ENCODE data around the gene SEPHS2. TPM values are rescaled to one million over a fixed set of nuclear protein-coding genes. Genes with fewer than 3 reads are reported as not detected.
"Not testable (repeated sequence)": the region's sequence is repeated elsewhere in the genome, so short reads cannot be mapped to it uniquely, and the experiment has no call there.

SEPHS2 gene
- total RNA-seq, 1 donor from 2014 or later = 30.5 TPM

- H3K27ac Mint-ChIP-seq (ENCODE audit: unreplicated experiment) = peak overlapping the region; percentile 89
- TF ChIP-seq CTCF (conservative IDR thresholded peaks at IDR 0.05) = no peak
- H3K4me1 Mint-ChIP-seq = peaks cover 32% of the 10 kb centered on the region
- DNase-seq (ENCODE audit: low read depth, low spot score) = no peak
- peaks cover 2% of the 10 kb centered on the region for H3K36me3 Mint-ChIP-seq (ENCODE audit: low read depth)
- H3K27me3 Mint-ChIP-seq (ENCODE audit: low read depth) = peaks cover 3% of the 10 kb centered on the region
- peak overlapping the region; percentile 94 for H3K4me3 Mint-ChIP-seq
- H3K9me3 Mint-ChIP-seq = no peaks in the 10 kb centered on the region
These were observed 43.8 kb downstream of the SEPHS2 start for GRCh38 chr16:30401768-30402425.

- no peak for DNase-seq (ENCODE audit: low read depth, low spot score)
- peaks cover 3% of the 10 kb centered on the region for H3K36me3 Mint-ChIP-seq (ENCODE audit: low read depth)
- H3K27me3 Mint-ChIP-seq (ENCODE audit: low read depth) = peaks cover 3% of the 10 kb centered on the region
These were observed 46.1 kb downstream of the SEPHS2 start for GRCh38 chr16:30399435-30400186.

GRCh38 chr16:30398661-30399434 is 46.8 kb downstream of the SEPHS2 start:
- Mint-ChIP-seq H3K27me3 (ENCODE audit: low read depth) (peaks cover 3% of the 10 kb centered on the region), H3K4me3 (peak overlapping the region; percentile 94), H3K9me3 (no peaks in the 10 kb centered on the region), H3K27ac (ENCODE audit: unreplicated experiment) (peak overlapping the region; percentile 83), H3K36me3 (ENCODE audit: low read depth) (peaks cover 3% of the 10 kb centered on the region), H3K4me1 (peaks cover 49% of the 10 kb centered on the region)
- no peak for DNase-seq (ENCODE audit: low read depth, low spot score)
- TF ChIP-seq CTCF (conservative IDR thresholded peaks at IDR 0.05) = no peak

More at GRCh38 chr16:30399435-30400186, 46.1 kb downstream of the SEPHS2 start:
- Mint-ChIP-seq H3K4me1 (peaks cover 41% of the 10 kb centered on the region), H3K4me3 (peak overlapping the region; percentile 94), H3K27ac (ENCODE audit: unreplicated experiment) (peak overlapping the region; percentile 98), H3K9me3 (no peaks in the 10 kb centered on the region)
- TF ChIP-seq CTCF (conservative IDR thresholded peaks at IDR 0.05) = no peak

GRCh38 chr16:30397776-30398660 is 47.7 kb downstream of the SEPHS2 start:
- Mint-ChIP-seq H3K27ac (ENCODE audit: unreplicated experiment) (no peak overlapping the region), H3K4me1 (peaks cover 53% of the 10 kb centered on the region), H3K27me3 (ENCODE audit: low read depth) (peaks cover 3% of the 10 kb centered on the region), H3K36me3 (ENCODE audit: low read depth) (peaks cover 3% of the 10 kb centered on the region), H3K9me3 (no peaks in the 10 kb centered on the region), H3K4me3 (peak overlapping the region; percentile 94)
- DNase-seq (ENCODE audit: low read depth, low spot score) = no peak
- TF ChIP-seq CTCF (conservative IDR thresholded peaks at IDR 0.05) = no peak

GRCh38 chr16:30397056-30397455 is 48.6 kb downstream of the SEPHS2 start:
- Mint-ChIP-seq H3K36me3 (ENCODE audit: low read depth) (peaks cover 3% of the 10 kb centered on the region), H3K4me3 (peak overlapping the region; percentile 92), H3K27ac (ENCODE audit: unreplicated experiment) (no peak overlapping the region), H3K9me3 (no peaks in the 10 kb centered on the region), H3K27me3 (ENCODE audit: low read depth) (peaks cover 3% of the 10 kb centered on the region), H3K4me1 (peaks cover 59% of the 10 kb centered on the region)
- DNase-seq (ENCODE audit: low read depth, low spot score) = no peak
- TF ChIP-seq CTCF (conservative IDR thresholded peaks at IDR 0.05) = no peak

GRCh38 chr16:30396627-30397026 is 49.0 kb downstream of the SEPHS2 start:
- H3K36me3 Mint-ChIP-seq (ENCODE audit: low read depth); H3K27ac Mint-ChIP-seq (ENCODE audit: unreplicated experiment); DNase-seq (ENCODE audit: low read depth, low spot score); H3K9me3 Mint-ChIP-seq; H3K27me3 Mint-ChIP-seq (ENCODE audit: low read depth): not testable (repeated sequence)
- H3K4me1 Mint-ChIP-seq = peaks cover 57% of the 10 kb centered on the region
- peak overlapping the region; percentile 92 for H3K4me3 Mint-ChIP-seq
